Cerebellar cortex (tissue), 1 donor: ENCODE results near the gene KIN.
"Not testable (repeated sequence)": the region's sequence is repeated elsewhere in the genome, so short reads cannot be mapped to it uniquely, and the experiment has no call there.

ENCODE experiments used
- DNase-seq: peaks from one replicate; pipeline ENCODE4 v3.0.0-alpha.2; 2015; ENCODE audit warnings: low spot score

Gene KIN, protein sequence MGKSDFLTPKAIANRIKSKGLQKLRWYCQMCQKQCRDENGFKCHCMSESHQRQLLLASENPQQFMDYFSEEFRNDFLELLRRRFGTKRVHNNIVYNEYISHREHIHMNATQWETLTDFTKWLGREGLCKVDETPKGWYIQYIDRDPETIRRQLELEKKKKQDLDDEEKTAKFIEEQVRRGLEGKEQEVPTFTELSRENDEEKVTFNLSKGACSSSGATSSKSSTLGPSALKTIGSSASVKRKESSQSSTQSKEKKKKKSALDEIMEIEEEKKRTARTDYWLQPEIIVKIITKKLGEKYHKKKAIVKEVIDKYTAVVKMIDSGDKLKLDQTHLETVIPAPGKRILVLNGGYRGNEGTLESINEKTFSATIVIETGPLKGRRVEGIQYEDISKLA

DNA sequence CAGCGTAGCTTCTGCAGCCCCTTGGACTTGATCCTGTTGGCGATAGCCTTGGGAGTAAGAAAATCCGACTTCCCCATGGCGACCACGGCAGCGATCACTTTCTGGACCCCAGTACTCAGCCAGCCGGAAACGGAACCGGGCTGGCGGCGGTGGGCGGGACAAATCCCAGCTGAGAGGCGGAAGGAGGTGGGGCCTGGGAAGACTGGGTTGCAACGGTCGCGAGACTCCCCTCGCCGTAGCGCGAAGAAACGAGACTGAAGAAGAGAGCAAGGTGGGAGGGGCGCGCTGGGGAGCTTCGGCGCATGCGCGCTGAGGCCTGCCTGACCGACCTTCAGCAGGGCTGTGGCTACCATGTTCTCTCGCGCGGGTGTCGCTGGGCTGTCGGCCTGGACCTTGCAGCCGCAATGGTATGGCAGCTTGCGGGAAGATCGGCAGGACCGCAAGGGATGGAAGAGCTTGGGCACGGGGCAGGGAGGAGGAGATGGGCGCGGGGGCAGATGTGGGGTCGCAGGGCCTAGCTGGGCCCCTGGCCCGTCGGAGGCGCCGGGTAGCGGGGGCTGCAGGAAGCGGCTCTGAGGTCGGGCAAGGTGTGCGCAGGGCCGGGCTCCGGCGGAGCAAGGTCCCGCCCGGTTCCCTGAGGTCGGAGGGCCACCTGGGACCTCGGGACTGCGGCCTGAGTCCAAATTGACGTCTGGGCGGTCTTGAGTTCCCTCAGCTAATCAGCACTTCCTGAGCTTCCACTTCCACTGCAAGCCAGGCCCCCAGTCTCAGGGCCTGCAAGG is at the start of gene KIN, which contains the start of gene ATP5F1C:
Gene KIN (minus strand): TSS at position 137 of the 782 bp plus-strand sequence. CDS start 60 bp downstream, at position 77.
Gene ATP5F1C (plus strand): TSS at position 321 of the 782 bp plus-strand sequence. CDS start 31 bp downstream, at position 352.
- DNase-seq = peak; percentile 98

DNA sequence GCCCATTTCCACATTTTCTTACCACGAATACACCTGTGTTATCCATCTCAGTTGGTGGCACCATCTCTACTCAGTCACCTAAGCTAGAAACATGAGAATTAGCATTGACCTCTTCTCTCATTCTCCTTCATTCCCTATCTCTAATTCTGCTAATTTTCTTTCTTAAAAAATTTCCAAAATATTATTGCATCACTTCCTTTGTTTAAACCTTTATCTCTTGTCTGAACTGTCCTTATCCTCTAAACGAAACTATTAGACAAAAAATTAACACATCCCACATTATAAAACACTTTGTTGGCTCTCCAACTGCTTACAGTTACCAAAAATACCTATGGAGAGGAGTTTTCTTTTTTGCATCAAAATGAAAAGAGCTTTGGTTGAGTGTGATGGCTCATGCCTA is 48.8 kb upstream of the KIN start:
- no peak for DNase-seq

DNA sequence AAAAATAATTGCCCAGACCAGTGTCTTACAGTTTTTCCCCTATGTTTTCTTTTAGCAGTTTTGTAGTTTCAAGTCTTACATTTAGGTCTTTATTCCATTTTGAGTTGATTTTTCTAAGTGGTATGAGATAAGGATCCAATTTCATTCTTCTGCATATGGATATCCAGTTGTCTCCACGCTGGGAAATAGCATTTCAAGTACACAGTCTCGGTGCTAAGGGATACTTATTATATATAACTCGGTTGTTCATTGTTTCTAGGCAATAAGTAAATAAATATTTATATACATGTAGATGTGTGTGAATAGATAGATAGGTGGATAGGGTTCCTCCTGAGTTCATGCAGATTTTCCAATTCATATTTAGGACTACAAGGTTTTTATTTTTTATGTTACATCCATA is 46.5 kb upstream of the KIN start:
- no peak for DNase-seq

DNA sequence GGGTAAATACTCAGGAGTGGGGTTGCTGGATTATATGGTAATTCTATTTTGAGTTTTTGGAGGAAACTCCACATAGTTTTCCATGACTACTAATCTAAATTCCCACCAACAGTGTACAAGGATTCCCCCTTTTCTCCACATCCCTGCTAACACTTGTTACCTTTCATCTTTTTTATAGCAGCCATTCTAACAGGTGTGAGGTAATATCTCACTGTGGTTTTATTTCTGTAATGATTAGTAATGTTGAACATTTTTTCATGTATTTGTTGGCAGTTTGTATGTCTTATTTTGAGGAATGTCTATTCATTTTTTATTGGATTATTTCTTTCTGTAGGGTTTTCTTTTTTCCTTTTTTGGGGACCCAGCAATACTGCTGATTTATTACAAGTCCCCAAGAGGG is 45.4 kb upstream of the KIN start:
- no peak for DNase-seq

DNA sequence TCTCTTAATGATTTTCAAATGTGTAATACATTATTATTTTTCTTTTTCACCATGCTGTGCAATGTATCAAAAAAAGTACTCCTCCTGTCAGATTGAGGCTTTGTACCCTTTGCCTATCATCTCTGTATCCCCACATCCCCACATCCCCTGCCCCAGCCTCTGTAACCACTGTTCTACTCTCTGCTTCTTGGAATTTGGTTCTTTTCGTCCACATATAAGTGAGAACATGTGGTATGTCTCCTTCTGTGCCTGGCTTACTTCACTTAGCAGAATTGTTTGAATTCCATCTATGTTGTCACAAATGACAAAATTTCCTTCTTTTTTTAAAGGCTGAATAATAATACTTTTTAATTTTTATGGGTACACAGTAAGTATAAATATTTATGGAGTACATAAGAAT is 44.3 kb upstream of the KIN start:
- no peak for DNase-seq

DNA sequence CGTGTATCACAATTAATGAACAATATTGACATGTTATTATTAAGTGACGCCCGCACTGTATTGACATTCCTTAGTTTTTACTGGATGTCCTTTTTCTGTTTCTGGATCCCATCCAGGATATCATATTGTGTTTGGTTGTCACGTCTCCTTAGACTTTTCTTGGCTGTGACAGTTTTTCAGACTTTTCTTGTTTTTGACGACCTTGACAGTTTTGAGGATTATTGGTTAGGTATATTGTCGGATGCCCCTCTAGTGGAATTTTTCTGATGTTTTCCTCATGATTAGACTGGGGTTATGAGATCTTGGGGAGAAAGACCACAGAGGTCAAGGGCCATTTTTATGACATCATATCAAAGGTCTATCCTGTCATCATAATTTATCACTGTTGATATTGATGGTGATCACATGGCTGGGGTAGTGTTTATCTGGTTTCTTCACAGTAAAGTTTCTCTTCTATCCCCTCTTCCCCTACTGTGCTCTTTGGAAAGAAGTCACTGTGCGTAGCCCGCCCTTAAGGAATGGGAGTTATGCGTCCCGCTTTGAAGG is 41.6 kb upstream of the KIN start:
- no peak for DNase-seq

DNA sequence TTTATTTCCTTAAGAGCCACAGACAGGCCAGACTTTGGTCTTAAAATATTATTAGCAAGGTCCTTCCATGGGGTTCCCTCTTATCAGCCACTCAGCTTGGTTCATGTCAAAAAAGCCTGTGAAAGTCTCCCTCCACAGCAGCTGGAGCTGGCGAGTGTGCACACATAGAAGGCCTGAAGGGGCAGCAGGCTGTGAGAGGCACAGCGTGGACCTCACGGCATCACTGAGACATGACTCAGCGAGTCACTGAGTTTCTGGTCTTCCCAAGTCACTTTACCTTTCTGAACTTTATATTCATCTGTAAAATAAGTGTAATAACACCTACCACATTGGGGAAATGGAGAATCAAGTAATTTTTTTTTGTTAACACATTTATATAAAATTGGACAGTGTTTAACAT is 39.2 kb upstream of the KIN start:
- no peak for DNase-seq

DNA sequence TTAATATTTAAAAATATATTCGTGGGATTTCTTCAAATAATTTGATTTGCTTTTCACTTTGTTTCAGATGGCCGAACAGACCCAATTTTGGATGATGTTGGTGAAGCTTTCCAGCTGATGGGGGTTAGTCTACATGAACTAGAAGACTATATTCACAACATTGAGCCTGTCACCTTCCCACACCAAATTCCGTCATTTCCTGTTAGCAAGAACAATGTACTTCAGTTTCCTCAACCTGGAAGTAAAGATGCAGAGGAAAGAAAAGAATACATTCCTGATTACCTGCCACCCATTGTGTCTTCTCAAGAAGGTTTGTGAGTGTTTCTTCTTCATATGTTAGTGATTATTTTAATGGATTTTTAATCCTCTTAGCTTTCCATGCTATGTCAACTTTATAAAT is 36.5 kb upstream of the KIN start:
- no peak for DNase-seq

DNA sequence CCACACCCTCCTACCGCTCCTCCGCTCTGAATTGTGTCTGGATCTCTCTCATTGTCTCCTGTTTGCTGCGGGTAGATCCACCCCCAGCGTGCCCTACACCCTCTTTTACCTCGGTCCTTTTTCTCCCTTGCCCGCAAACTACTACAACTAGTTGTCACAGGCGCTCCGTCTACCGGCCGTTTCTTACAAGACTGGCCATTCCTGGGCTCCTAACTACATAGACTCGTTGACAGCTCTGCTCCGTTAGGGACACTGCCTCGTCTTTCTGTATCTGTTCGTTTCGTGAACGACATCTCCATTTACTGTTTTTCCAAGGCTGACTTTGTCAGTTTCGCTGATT is 31.3 kb upstream of the KIN start:
- peak; percentile 69 for DNase-seq

DNA sequence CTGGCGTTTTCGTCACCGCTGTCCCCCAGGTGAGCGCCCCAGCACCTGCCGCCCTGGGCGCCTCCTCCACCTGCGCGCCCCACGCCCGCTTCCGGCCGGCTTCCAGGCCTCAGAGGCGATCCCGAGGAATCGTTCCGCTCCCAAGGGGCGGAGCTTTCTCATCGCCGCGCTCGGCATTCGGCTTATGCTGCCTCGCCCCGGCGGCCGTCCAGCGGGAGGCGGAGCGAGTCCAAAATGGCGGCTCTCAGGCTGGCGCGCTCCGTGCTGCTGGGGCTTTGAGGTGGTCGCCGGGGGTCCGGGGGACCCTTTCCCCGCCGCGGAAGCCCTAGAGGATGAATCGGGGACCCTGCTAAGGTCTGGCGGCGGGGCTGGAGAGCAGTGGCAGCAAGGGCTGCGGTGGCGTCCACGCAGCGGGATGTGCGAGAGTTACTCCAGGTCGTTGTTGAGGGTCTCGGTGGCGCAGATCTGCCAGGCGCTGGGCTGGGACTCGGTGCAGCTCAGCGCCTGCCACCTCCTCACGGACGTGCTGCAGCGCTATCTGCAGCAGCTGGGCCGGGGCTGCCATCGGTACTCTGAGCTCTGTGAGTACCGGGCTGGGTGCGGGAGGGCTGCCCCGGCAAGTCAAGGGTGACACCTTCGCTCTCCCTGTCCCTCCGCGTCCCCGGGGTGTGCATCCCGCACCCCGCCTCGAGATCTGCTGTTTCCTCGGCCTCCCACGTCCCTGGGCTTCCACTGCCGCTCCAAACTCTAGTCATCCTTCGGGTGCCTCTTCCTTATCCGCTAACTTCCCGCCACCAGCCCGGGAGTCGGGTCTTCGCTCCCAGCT is 30.7 kb upstream of the KIN start, which contains the start of gene TAF3:
Gene TAF3 (plus strand): TSS at position 211 of the 826 bp plus-strand sequence. CDS start 205 bp downstream, at position 416.
- peak; percentile 90 for DNase-seq

DNA sequence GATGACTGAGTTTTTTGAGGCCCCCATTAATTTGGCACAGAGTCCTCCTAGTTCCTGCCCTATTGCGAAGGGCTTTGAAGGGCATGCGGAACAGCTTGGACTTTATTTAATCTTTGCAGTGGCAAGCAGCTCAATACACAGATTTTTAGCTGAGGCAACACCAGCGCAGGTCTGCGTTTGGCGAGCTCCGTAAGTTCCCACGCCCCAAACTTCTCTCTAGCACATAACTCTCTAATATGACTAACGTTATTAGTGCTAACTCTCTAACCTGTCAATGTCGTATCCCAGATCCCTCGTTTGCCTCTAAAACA is 30.1 kb upstream of the KIN start:
- DNase-seq = no peak

DNA sequence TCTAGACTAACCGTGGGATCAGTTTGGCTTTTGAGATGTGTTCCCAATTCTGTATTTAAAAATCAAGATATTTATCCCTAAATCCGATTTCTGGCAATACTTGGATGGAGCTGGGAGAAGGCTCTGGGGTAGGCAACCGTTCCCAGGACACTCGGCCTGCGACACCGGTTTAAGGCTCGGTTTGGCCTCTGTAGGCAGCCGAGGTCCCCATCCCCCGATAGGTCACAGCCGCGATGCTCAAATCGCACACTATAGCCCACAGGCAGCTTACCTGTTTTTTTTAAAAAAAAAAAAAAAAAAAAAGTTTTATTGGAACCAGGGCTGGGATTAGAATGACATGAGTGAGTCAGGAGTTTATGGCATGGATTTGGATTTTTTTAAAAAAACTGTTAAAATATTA is 29.8 kb upstream of the KIN start:
- no peak for DNase-seq

DNA sequence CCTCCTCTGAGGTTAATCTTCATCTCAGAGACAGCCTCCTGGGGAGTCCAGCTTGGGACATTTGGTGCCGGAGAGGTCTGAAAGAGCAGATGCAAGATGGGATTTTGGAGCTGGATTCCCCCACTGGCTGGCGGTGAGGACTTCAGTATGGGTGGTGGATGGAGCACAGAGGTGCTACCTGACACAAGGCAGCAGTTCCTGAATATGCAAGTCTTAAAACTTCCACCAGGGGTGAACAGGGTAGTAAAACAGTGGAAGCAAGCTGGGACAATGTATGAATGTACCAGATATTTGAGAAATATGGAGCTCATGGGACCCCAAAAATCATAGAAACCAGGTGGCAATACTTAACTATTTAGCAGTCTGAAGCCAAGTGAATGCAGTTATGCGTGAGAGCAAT is 25.7 kb upstream of the KIN start:
- DNase-seq = no peak

DNA sequence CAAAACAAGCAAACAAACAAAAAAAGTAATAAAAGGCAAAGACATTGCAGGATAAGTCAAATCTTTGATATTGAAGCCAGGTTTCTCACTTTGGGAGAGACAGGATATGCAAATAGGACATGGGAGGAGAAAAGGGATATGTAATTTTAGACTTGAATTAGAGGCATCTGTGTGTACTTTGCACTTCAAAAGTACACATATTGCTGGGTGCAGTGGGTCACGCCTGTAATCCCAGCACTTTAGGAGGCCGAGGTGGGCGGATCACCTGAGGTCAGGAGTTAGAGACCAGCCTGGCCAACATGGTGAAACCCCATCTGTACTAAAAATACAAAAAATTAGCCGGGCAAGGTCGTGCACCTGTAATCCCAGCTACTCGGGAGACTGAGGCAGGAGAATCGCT is 23.9 kb upstream of the KIN start:
- DNase-seq = not testable (repeated sequence)

DNA sequence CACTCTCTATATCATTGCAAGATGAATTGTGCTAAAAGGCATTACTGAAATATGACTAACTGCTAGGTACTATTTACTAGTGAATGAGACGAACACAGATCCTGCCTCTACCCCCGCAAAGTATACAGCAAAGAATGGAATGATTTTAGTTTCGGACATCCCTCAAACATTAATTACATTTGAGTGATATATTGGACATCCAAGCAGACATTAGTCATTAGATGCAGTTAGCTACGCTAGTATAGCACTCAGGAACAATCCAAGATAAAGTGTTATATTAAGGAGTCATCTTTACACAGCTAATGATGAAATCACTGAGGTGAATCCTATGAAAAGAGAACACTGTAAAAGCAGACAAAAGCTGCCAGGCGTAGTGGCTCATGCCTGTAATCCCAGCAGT is 23.2 kb upstream of the KIN start:
- no peak for DNase-seq

DNA sequence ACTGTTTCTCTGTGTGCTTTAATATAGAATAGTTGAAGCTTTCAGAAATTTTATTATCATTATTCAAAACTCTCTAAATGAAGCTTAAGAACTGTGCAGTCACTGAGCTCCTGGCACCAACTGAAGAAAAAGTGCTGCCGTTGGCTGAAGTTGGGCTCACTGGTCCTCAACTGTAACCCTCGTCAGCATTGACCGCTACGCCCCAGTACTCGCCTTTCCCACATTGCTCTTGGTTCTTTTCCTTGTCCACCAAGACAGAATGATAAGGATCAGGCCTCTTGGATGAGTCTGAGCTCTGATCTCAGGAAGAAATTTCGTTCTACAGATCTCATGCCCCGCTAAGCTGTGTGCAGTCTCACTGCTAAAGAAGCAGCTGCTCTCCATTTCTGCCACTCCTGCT is 22.6 kb upstream of the KIN start:
- DNase-seq = no peak

DNA sequence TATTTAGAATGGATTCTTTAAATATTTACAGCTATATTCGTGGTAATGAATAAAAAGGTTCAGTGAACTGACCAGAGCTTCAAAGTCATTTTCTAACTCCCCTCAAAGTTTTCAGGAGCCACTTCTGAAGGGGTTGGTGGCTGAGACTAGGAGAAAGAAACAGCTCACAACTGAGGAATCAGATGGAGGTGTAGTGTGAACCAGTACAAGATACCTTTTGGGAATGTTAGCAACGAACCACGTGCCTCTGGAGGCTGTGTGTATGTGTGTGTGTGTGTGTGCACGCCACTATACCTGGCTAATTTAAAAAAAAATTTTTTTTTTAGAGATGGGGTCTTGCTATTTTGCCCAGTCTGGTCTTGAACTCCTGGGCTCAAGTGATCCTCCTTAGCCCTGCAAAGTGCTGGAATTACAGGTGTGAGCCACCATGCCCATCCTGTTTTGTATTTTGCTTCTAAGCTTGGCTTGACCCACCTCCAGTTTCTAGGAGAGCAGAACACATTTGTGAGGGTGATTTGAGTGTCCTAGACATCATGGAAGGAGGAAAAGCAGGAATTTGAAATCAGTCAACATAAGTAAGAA is 21.0 kb upstream of the KIN start:
- no peak for DNase-seq

DNA sequence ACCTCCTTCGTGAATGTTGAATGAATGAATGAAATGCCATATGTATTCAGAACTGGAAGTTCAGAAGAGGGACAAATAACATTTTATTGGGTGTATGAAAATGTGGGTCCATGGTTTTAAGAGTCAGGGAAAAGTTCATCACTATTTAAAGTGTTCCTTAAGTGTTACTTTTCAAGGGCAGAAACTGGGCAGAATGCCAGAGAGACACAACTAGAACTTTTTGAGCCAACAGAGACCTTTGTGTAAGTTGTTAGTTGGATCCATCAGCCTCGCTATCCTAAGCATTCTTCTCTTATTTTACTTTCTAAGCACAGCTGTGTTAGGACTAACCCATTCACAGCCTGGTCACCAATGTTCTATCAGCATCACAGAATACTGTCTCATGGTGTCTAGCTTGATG is 16.9 kb upstream of the KIN start:
- DNase-seq = no peak

DNA sequence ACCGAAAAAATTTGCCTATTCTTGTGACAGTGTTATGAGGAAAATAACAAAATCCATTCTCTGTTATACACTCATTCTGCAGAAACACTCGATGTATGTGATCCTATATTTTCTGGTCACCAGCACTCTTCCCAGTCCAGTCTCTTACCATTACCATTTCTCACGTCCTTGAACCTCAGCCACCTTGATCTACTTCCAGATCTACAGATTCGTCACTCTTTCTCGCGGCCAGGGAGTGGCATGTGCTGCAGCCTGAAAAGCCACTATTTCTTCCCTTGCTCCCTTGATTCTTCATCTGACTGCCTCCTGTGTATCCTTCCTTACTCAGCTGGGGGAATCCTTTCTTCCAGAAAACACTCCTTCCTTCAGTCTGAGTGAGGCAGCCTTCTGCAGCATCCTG is 16.4 kb upstream of the KIN start:
- no peak for DNase-seq

DNA sequence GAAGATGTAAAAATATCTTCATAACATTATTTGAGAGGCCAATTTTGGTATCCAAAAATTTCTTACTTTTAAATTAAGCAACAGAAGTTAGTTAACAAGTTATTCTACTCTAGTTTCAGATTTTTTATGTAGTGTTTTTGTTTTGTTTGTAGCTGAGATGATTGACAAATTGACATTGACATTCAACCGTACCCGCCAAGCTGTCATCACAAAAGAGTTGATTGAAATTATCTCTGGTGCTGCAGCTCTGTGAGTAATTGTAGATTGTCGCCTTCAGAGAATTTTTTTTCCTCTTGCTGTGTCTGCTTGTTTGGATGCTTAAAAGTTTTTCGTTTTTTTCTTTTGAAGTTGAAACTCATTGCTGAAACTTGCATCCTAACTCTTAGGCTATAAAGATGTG is 14.8 kb upstream of the KIN start:
- DNase-seq = no peak

DNA sequence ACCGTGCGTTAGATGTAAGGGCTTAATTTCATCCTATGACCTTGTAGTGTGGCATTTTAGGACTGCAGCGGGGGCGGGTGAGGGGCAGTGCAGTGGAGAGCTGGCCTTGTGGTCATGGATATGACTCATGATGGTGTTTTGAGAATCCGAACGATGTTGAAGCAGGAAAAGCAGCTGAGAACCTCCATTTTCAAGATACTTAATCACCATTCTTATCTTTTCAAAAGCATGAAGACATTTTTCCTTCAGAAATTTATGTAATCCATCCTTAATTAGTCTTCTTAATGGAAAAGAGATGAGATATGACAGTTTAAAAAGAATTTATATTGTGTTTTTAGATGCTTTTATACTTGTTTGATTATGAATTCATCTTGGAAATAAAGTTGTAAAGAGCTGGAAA is 9.8 kb upstream of the KIN start:
- DNase-seq = no peak

DNA sequence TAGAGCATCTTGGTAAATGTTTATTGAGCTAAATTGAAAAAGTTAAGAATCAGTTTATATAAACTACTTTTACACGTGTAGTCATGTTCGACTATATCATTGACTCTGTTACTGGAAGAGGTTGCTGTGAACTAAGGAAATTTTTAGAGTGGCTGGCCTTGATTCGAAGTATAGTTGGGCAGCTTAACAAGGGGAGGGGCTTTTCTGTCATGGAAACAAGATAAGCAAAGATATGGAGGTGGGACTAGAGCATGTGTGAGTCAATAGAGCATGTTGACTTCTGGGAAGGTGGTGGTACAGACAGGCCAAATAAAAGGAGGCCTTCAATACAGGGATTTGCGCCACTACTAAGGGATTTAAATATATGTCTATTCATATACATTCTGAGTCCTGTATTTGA is 7.8 kb upstream of the KIN start:
- no peak for DNase-seq
